HCT116 (cell line): Measurements from ENCODE around the gene STK24.

ENCODE experiments used
- RAD21 ChIP-seq: IDR thresholded peaks from 2 replicates; pipeline ENCODE4 v1.6.1; 2012; ENCODE audit warnings: low read depth, mild to moderate bottlenecking
- ZNF274 ChIP-seq: fragments of 200-500 bp; sonication (Bioruptor generic); IDR thresholded peaks from 2 replicates; pipeline ENCODE4 v1.6.1; 2014; ENCODE audit warnings: mild to moderate bottlenecking, low read depth, low read length, inconsistent platforms
- TF ChIP-seq, protein P1 (sequence below), 3 experiments: fragments of 200-600 bp in 1 of 3; sonication (generic) in 1 of 3; IDR thresholded peaks in 2 of 3; conservative IDR thresholded peaks in 1 of 3; 2 replicates each; pipeline ENCODE4 v1.5.1; 2012 to 2017; ENCODE audit warnings: low read depth in 2 of 3, low read length in 2 of 3, antibody characterized with exemption in 1 of 3, borderline replicate concordance in 1 of 3, control low read depth in 1 of 3, mild to moderate bottlenecking in 1 of 3, mixed read lengths in 1 of 3, mixed run types in 1 of 3, moderate library complexity in 1 of 3; ENCODE audit not compliant: insufficient read depth in 1 of 3
- TF ChIP-seq, protein P2 (sequence below): IDR thresholded peaks from 2 replicates; pipeline ENCODE4 v1.6.1; 2012; ENCODE audit warnings: low read depth

DNA sequence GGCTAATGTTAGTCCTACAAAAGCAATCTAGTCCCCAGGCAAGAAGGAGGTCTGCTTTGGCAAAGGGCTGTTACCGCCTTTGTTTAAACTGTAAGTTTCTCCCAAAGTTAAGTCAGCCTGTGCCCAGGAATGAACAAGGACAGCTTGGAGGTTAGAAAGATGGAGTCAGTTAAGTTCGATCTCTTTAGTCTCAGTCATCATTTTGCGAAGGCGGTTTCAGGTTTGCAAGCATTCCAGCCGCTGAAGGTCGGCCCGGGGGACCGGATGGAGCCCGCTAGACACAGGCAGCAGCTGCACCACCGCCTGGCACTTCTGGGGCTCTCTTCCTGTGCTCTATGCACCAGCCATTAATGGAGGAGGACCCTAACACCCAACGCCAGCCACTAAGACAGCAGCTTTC is 91.3 kb downstream of the STK24 start:
- TF ChIP-seq, protein P1, sequence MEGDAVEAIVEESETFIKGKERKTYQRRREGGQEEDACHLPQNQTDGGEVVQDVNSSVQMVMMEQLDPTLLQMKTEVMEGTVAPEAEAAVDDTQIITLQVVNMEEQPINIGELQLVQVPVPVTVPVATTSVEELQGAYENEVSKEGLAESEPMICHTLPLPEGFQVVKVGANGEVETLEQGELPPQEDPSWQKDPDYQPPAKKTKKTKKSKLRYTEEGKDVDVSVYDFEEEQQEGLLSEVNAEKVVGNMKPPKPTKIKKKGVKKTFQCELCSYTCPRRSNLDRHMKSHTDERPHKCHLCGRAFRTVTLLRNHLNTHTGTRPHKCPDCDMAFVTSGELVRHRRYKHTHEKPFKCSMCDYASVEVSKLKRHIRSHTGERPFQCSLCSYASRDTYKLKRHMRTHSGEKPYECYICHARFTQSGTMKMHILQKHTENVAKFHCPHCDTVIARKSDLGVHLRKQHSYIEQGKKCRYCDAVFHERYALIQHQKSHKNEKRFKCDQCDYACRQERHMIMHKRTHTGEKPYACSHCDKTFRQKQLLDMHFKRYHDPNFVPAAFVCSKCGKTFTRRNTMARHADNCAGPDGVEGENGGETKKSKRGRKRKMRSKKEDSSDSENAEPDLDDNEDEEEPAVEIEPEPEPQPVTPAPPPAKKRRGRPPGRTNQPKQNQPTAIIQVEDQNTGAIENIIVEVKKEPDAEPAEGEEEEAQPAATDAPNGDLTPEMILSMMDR (IDR thresholded peaks at IDR 0.05 in 2 of 3, conservative IDR thresholded peaks at IDR 0.05 in 1 of 3; ENCODE audit: borderline replicate concordance in 1 of 3, insufficient read depth in 1 of 3, low read depth in 2 of 3, low read length in 2 of 3): no peak
- no peak for TF ChIP-seq ZNF274
- TF ChIP-seq, protein P2, sequence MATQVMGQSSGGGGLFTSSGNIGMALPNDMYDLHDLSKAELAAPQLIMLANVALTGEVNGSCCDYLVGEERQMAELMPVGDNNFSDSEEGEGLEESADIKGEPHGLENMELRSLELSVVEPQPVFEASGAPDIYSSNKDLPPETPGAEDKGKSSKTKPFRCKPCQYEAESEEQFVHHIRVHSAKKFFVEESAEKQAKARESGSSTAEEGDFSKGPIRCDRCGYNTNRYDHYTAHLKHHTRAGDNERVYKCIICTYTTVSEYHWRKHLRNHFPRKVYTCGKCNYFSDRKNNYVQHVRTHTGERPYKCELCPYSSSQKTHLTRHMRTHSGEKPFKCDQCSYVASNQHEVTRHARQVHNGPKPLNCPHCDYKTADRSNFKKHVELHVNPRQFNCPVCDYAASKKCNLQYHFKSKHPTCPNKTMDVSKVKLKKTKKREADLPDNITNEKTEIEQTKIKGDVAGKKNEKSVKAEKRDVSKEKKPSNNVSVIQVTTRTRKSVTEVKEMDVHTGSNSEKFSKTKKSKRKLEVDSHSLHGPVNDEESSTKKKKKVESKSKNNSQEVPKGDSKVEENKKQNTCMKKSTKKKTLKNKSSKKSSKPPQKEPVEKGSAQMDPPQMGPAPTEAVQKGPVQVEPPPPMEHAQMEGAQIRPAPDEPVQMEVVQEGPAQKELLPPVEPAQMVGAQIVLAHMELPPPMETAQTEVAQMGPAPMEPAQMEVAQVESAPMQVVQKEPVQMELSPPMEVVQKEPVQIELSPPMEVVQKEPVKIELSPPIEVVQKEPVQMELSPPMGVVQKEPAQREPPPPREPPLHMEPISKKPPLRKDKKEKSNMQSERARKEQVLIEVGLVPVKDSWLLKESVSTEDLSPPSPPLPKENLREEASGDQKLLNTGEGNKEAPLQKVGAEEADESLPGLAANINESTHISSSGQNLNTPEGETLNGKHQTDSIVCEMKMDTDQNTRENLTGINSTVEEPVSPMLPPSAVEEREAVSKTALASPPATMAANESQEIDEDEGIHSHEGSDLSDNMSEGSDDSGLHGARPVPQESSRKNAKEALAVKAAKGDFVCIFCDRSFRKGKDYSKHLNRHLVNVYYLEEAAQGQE: no peak
- no peak for TF ChIP-seq RAD21
